ENCODE data around the gene RIC8B. TPM values are rescaled to one million over a fixed set of nuclear protein-coding genes. Genes with fewer than 3 reads are reported as not detected.

RIC8B gene
- total and polyA plus RNA-seq, 2 of the 13 experiments (the other 11 are each of a cell fraction or from before 2014, with no cell fraction given): 5.1 to 7.5 TPM

- no peak for TF ChIP-seq RNF219 (CRISPR knock-in tag; IDR thresholded peaks at IDR 0.05)
- no peak for TF ChIP-seq SP5 (CRISPR knock-in tag; IDR thresholded peaks at IDR 0.05; ENCODE audit: borderline replicate concordance, low read depth)
- TF ChIP-seq ATF6 (CRISPR knock-in tag; conservative IDR thresholded peaks at IDR 0.05): no peak
- TF ChIP-seq BCL3 (CRISPR knock-in tag; IDR thresholded peaks at IDR 0.05): no peak
- peak; percentile 53; the same call in 1 of the 2 replicates for TF ChIP-seq ZMYM4 (CRISPR knock-in tag; IDR thresholded peaks at IDR 0.05)
- TF ChIP-seq GMEB2 (CRISPR knock-in tag; IDR thresholded peaks at IDR 0.05; ENCODE audit: low read depth): no peak
- no peak for TF ChIP-seq KLF15 (CRISPR knock-in tag; IDR thresholded peaks at IDR 0.05; ENCODE audit: borderline replicate concordance)
- peak; percentile 68; the same call in 1 of the 2 replicates for TF ChIP-seq ZBTB25 (CRISPR knock-in tag; IDR thresholded peaks at IDR 0.05)
- TF ChIP-seq ZNF382 (CRISPR knock-in tag; IDR thresholded peaks at IDR 0.05; ENCODE audit: borderline replicate concordance): no peak
- peak; percentile 38; the same call in 1 of the 2 replicates for TF ChIP-seq ZNF646 (CRISPR knock-in tag; IDR thresholded peaks at IDR 0.05)
- peak; percentile 33; the same call in 1 of the 2 replicates for TF ChIP-seq SMAD3 (CRISPR knock-in tag; IDR thresholded peaks at IDR 0.05)
- TF ChIP-seq NR2F2 (IDR thresholded peaks at IDR 0.05; ENCODE audit: borderline replicate concordance, low read depth): peak; percentile 72
- TF ChIP-seq KAT7 (CRISPR knock-in tag; IDR thresholded peaks at IDR 0.05; ENCODE audit: borderline replicate concordance): no peak
- peak; percentile 97 for TF ChIP-seq SOX5 (CRISPR knock-in tag; IDR thresholded peaks at IDR 0.05; ENCODE audit: borderline replicate concordance)
These were observed 80.8 kb downstream of the RIC8B start (continued) for GRCh38 chr12:106855221-106855758.

Measured in HepG2 (cell line).